HG03378 (cell line): ENCODE measurements around the gene EHMT1.
"Not testable (repeated sequence)": the region's sequence is repeated elsewhere in the genome, so short reads cannot be mapped to it uniquely, and the experiment has no call there.

Experiments
- ATAC-seq: cut with Tn5 transposase; IDR thresholded peaks from one replicate; pipeline ENCODE4 v1.9.1; 2021; ENCODE audit warnings: mild to moderate bottlenecking, moderate library complexity; ENCODE audit not compliant: unreplicated experiment

EHMT1 gene

DNA sequence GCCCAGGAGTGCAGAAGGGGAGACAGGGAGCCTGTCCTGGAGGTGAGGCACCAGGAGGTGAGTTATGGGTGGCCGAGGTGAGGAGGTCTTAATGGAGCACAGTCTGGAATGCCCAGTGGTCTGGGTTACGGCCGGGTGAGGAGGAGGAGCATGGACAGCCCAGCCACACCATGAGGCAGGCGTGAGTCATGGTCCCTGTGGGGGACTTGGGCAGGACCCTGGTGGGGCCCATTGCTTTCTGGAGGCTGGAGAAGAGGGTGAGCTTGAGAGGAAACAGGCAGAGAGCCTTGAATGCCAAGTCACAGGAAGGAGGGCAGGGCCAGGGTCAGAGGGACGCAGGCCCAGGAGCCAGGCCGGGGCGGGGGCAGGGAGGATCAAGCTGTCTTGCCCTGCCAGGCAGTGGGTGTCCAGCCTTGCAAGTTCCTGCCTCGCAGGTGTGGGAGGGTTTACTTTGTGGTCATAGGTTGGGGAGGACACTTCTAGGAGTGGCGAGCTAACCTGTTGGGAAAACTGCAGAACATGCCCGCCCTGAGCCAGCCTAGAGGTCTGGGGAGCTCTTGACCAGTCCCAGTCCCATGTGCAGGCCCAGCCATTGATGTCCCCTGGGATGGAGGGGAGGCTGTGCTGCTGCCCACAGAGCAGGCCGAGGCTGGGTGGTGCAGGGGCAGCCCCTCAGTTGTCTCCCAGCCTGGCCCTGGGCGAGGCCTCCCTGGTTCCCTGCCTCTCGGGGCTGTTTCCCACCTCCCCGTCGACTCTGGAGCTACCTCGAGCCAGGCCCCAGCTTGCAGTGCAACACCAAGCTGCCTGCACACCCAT, 261.6 kb downstream of the EHMT1 start:
- ATAC-seq = no peak

DNA sequence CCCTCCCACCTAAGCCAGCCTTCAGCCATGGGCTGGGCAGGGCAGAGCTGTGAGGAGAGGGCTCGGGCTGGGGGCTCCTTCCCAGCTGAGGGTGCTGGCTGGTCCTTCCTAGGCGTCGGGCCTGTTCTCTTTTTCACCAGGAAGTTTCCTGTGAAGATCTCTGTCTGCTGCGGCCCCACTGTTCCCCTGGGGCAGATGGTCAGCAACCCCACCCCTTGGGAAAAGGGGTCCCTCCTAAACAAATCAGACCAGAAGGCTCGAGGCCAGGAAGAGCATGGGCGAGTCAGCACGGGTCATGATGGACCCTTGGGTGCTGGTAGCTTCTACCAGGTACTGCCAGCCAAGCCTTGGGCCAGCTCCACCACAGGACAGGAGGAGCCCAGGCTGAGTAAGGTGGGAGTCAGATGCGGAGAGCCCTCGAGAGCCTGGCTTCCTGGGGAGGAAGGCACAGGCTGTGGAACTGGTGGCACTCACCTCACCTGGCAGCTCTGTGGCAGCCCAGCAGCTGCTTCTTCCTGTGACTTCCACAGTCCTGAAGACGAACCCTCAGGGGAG, 262.2 kb downstream of the EHMT1 start:
- ATAC-seq = no peak

DNA sequence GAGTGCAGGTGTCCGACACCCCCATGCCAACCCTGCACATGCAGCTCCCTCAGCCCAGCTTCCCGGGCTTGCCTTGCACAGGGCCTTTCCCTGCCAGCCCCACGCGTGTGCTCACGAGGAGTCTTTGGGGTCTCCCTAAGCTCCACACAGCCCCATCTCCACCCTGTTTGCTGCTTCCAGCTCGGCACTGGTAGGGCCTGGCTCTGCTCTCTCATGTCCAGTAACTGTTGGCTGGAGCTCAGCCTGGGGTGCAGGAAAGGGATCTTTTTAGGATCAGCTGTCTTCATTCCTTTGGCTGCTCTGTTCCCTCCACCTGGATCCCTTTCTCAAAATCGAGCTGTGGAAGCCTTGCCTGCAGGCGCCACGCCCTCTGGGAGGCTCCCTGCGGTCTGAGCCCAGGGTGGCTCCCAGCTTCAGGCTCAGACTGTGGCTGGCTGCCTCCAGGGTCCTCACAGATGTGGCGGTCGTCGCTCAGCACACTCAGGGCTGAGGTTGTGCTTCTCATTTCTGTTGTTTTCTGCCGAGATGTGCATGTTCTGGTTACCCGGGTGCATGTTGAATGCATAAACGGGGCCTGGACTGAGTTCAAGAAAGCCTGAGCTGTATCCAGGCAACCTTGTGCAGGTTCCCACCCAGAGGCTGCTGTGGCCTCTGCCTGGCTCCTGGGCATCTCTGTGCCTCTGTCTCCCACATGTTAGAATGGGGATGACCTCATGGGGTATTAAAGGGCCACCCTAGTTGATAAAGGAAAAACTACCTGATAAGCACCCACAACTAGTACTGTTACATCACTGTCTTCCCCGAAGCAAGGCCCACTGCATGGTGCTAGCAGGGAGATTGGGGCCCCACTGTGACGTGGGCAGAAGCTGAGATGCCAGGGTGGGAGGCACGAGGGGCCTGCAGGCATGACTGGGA, 263.0 kb downstream of the EHMT1 start:
- ATAC-seq = no peak

DNA sequence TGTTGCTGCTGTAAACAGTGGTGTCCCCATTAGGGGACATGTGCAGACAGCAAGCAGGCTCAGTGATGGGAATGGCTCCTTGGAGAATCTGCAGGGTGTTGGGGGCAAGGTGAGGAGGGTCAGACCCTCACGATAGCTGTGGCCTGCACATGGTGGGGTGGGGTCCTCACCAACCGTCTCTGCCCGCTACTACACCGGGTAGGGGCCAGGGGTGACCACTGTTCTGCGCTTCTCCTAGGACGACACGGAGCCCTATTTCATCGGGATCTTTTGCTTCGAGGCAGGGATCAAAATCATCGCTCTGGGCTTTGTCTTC, 263.7 kb downstream of the EHMT1 start:
- ATAC-seq = no peak

DNA sequence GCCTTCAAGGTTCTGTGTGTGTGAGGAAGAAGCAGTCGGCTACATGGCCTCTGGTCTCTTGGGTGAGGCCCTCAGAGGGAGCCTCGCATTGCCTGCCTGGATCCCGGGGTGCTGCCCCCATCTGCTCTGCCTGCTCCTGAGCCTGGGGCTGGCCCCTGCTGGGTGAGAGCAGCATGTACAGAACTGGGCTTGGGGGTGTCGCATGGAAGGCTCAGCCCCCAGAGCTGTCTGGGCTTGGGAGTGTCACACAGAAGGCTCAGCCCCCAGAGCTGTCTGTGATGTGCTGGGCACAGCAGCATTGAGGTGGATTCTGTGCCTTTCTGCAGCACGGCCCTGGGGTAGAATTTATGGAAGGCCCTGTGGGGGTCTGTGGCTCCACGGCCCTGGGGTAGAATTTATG, 265.2 kb downstream of the EHMT1 start:
- not testable (repeated sequence) for ATAC-seq

DNA sequence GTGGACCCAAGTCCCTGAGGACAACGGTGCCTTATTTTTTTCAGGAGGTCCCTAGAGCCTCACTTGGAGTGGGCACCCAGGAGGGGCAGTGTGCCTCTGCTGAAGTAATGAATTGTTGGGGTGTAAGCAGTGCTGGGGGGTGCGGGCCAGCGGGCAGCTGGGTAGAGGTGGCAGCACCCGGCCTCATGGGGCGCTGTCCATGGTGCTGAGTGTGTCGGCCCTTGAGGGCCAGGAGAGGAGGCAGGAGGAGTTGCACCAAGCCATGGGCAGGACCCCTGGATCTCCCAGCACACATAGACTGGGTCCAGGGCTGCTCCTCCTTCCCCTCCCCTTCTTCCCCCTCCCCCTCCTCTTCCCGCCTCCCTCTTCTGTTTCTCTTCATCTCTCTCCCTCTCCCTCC, 265.7 kb downstream of the EHMT1 start:
- ATAC-seq = not testable (repeated sequence)

DNA sequence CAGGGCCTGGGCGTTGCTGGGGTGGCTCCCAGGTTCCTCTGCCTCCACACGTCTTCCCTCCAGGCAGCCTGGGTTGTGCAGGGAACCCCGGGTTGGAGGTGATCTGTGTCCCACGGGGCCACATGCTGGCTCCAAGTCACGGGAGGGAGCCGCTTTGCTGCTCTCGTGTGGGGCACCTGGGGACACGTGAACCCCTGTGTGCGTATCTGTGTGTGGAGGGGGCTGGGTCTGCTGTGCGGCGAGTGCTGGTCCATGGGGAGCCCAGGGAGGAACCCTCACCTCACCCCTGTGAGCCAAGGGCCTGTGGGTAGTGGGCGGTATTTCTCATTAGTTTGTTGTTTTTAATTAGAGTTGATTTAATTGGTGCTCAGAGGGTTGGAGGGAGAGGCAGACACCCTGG, 266.3 kb downstream of the EHMT1 start:
- ATAC-seq = not testable (repeated sequence)
